HG02884 (cell line): ENCODE measurements around the gene NOS1AP.
"Not testable (repeated sequence)": the region's sequence is repeated elsewhere in the genome, so short reads cannot be mapped to it uniquely, and the experiment has no call there.

Experiments used
- ATAC-seq: cut with Tn5 transposase; IDR thresholded peaks from one replicate; pipeline ENCODE4 v1.9.1; 2021; ENCODE audit warnings: mild to moderate bottlenecking, moderate library complexity; ENCODE audit not compliant: unreplicated experiment

NOS1AP gene

GRCh38 chr1:162069334-162070093 is at the start of gene NOS1AP:
Gene NOS1AP, plus strand, starts transcription at chr1:162069691. Its CDS starts 487 bp downstream, at chr1:162070178.
- ATAC-seq = peak; percentile 94

- no peak for ATAC-seq
Measured at GRCh38 chr1:162020150-162020549, 49.3 kb upstream of the NOS1AP start.

- no peak for ATAC-seq
Measured at GRCh38 chr1:162021124-162021523, 48.4 kb upstream of the NOS1AP start.

- no peak for ATAC-seq
Measured at GRCh38 chr1:162022626-162023025, 46.9 kb upstream of the NOS1AP start.

GRCh38 chr1:162023181-162023546 is 46.3 kb upstream of the NOS1AP start:
- ATAC-seq = no peak

- ATAC-seq = no peak
Measured at GRCh38 chr1:162023547-162024501, 45.7 kb upstream of the NOS1AP start, which contains the start of gene OLFML2B. Gene OLFML2B, minus strand, starts transcription at chr1:162023869. Its CDS starts 439 bp downstream, at chr1:162023430.

GRCh38 chr1:162025541-162025940 is 44.0 kb upstream of the NOS1AP start:
- no peak for ATAC-seq

- no peak for ATAC-seq
Measured at GRCh38 chr1:162026881-162027280, 42.6 kb upstream of the NOS1AP start.

GRCh38 chr1:162028726-162029125 is 40.8 kb upstream of the NOS1AP start:
- ATAC-seq = no peak

- no peak for ATAC-seq
Measured at GRCh38 chr1:162029157-162029556, 40.3 kb upstream of the NOS1AP start.

- ATAC-seq = no peak
Measured at GRCh38 chr1:162030759-162031280, 38.7 kb upstream of the NOS1AP start.

GRCh38 chr1:162033428-162033827 is 36.1 kb upstream of the NOS1AP start:
- ATAC-seq = no peak

GRCh38 chr1:162035241-162035640 is 34.2 kb upstream of the NOS1AP start:
- no peak for ATAC-seq

GRCh38 chr1:162036163-162036562 is 33.3 kb upstream of the NOS1AP start:
- ATAC-seq = no peak

- ATAC-seq = no peak
Measured at GRCh38 chr1:162038624-162039023, 30.9 kb upstream of the NOS1AP start.

- no peak for ATAC-seq
Measured at GRCh38 chr1:162040001-162040400, 29.5 kb upstream of the NOS1AP start.

GRCh38 chr1:162040657-162041056 is 28.8 kb upstream of the NOS1AP start:
- ATAC-seq = no peak

- ATAC-seq = no peak
Measured at GRCh38 chr1:162042361-162042760, 27.1 kb upstream of the NOS1AP start.

- ATAC-seq = no peak
Measured at GRCh38 chr1:162046921-162047320, 22.6 kb upstream of the NOS1AP start.

- not testable (repeated sequence) for ATAC-seq
Measured at GRCh38 chr1:162053949-162054348, 15.5 kb upstream of the NOS1AP start.

GRCh38 chr1:162055062-162055461 is 14.4 kb upstream of the NOS1AP start:
- ATAC-seq = no peak
